ENCODE data around the gene FSHR.

- TF ChIP-seq CTCF (IDR thresholded peaks at IDR 0.05; ENCODE audit: insufficient read depth, low read depth, low read length) (no peak), EZH2 (IDR thresholded peaks at IDR 0.05; ENCODE audit: insufficient read depth, low read length) (no peak)
Measured at GRCh38 chr2:49167131-49167530, 12.8 kb upstream of the FSHR start.
